CD4-positive, alpha-beta T cell treated with Interleukin-15 for 4 hours (primary cell): ENCODE data around the gene GFM2.
"Not testable (repeated sequence)": the region's sequence is repeated elsewhere in the genome, so short reads cannot be mapped to it uniquely, and the experiment has no call there.

Experiments used
- DNase-seq: peaks from one replicate; pipeline ENCODE4 v3.0.0-alpha.2; 2020; ENCODE audit warnings: low spot score

GFM2 gene

GRCh38 chr5:74717596-74717995 lies 49.3 kb downstream of the GFM2 start:
- no peak for DNase-seq

DNA sequence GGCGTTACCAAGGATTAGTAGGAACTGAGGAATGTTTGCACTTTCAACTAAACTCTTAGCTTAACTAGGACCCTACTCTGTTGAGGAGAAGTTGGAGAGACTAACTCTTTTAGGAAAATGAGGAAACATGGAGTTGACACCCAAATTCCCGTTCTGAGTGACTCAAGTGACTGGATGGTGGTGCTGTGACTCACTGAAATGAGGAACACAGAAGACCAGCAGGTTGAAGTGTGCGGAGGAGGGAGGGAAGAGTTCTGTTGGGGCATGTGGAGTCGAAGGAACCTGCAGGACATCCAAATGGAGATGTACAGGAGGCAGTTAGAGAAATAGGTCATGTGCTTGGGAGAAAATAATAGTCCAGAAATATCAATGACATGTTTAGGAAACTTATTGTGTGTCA lies 73.7 kb downstream of the GFM2 start:
- no peak for DNase-seq

DNA sequence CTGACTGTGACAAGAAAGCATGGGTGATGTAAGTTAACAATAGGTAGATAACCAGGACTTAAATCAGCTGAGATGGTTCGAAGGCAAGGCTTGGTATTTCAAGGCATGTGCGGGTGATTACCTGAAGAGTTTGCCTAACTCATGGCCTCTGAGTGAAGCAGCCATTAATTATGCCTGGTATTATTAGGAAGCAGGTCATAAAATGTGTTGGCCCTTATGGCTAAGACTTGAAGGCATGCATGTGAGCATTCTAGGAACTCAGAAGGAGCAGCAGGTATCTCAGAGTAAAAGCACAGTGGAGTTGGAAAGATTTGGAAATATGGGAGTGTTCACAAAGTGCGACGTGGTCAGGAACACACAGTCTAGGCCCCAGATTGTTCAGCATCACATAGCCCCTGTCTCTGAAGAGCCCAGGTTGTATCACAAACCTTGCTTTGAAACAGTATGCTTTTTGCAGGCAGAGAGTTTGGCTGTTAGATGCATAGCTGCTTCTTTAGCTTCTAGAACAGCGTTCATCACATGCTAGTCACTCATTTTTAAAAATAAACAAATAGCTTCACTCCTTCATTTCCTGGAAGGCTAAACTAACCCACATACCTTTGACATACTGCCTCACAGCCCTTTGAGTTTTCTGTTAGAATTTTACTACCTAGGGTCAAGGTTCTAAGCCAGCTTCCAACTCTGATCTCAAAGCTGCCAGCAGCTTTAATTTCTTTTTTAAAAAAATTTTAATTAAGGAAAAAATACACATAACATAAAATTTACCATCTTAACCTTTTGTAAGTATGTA lies 79.8 kb downstream of the GFM2 start:
- DNase-seq, result no peak

DNA sequence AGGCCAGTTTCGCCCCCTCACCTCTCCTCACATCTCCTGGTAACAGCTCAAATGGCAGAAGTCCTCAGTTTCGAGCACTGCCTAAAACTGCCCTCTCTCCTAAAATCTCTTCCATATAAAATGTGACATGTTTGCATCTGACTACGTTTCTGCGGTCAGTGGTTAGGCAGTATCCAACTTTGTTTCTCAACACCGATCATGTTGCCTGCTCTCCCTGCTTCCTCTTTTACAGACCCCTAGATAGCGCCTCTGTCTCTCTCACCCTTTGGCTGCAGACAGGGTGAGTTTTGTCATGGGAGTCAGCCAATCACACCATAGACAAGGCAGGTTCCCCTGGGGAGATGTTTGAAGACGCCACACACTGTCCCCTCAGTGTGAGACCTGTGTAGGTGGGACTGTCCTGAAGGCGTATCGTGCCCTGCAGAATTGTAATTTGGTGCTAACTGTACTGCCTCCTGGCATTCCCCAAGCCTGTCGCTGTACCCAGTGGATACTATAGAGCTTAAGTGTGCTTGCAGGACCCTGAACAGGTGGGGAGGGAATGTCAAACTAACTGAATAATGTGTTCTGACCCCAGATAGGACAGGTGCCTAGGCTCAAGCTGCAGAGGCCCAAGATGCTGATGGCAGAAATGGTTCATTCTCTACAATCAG lies 80.8 kb downstream of the GFM2 start:
- DNase-seq, result no peak

DNA sequence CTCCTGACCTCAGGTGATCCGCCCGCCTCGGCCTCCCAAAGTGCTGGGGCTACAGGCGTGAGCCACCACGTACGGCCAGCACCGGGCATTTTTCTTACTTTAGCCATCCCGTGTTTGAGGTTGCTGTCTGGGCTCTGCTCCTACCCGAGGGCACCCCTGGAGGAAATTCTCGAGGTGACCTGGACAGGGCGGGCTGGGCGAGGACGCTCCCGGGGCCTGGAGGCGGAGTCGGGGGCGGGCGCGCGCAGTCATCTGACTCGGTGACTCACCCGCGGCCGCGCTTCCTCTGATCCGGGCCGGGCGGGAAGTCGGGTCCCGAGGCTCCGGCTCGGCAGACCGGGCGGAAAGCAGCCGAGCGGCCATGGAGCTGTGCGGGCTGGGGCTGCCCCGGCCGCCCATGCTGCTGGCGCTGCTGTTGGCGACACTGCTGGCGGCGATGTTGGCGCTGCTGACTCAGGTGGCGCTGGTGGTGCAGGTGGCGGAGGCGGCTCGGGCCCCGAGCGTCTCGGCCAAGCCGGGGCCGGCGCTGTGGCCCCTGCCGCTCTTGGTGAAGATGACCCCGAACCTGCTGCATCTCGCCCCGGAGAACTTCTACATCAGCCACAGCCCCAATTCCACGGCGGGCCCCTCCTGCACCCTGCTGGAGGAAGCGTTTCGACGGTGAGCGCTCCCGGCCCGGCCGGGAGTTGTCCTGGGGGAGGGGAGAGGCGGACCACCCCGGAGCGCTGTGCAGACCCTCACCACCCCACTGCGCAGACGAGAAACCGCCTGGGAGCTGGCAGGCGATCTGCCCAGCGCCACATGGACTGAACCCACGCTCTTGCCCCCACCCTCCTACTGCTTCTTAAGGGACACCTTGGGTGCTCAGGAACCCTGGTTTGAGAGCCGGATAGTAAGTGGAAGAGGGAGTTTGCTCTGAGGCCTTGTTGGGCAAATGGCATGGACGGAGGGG lies 81.7 kb downstream of the GFM2 start, which contains the start of gene HEXB:
HEXB (plus strand) TSS at position 334 of the 952 bp plus-strand sequence; CDS start at position 362, 28 bp downstream.
- DNase-seq, result peak; percentile 81

DNA sequence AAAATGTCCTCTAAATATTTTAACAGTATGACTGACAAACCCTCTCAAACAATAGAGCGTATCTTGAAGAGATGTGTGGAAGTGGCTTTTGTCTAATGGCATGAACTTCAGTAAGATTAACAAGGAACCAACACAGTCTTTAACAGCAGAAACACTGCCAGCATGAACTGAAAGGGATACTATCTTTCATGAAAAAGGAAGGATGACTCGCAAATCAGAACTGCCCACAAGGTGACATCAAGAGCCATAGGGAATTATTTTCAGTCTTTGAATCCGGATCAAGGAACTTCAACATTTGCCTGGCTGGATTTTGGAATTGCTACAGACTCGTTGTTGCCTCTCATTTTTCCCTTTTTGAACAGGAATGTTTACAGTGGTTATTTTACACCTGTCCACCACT lies 87.0 kb downstream of the GFM2 start:
- DNase-seq, result no peak

DNA sequence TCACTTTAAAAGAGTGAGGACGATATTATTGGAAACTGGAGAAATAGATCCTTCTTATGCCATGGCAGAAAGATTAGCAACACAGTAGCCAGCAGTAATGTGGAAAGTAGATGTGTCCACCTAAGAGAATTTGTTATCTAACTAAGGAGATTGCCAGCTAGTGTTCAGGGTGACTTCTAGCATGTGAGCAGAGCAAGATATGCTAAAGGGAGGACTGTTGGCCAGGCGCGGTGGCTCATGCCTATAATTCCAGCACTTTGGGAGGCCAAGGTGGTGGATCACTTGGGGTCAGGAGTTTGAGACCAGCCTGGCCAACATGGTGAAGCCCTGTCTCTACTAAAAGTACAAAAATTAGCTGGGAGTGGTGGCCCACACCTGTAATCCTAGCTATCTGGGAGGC lies 87.6 kb downstream of the GFM2 start:
- DNase-seq, result not testable (repeated sequence)

DNA sequence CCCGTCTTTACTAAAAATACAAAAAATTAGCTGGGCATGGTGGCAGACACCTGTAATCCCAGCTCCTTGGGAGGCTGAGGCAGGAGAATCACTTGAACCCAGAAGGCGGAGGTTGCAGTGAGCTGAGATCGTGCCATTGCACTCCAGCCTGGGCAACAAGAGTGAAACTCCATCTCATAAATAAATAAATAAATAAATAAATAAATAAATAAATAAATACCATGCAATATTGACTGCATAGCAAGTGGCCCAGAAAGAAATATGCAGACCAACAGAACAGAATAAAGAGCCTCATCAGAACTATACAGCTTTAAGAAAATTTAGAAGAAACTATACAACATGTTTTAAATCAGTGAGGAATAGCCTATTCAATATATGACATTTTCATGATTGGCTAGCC lies 88.8 kb downstream of the GFM2 start:
- not testable (repeated sequence) for DNase-seq

- not testable (repeated sequence) for DNase-seq
Measured at GRCh38 chr5:74676466-74676865, 90.5 kb downstream of the GFM2 start.

DNA sequence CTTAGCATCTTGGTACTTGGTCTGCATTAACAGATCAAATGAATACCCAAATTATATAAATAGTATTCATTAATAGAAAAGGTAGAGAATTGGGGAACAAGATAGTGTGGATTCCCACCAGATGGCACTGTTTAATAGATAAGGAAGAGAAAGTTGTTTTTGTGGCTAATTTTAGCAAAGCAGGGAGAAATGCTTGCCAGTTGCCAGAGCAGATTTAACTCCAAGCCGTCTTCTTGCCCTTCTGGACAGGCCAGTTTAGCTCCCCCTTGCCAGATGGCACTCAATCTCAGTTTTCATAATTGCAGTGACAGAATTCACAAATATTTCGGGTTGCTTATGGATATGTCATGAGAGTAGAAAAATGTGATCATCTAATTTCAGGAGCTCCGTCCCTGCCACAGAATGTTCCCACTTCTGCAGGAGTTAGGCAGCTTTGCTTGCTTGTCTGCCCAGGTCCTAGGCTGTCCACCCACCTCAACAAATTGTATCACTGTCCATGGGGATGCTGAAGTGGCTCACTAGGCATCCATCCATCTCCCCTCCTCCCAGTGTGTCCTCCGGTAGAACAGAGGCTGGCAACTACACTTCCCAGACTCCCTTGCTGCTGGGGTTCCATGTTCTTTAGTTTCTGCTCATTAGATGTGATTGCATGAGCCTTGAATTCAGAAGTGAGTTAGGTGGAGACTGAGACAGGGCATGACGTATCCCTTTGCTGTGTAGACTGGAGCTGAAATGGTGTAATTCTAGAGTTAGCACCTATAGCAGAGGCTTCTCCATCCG lies 93.7 kb downstream of the GFM2 start:
- DNase-seq, result peak; percentile 23

- DNase-seq, result no peak
Measured at GRCh38 chr5:74672215-74672877, 94.6 kb downstream of the GFM2 start.
